ENCODE measurements around the gene SRSF12.

The SRSF12 gene

GRCh38 chr6:89058627-89059026 is 59.2 kb downstream of the SRSF12 start:
- Histone ChIP-seq H3K4me1 (ENCODE audit: control insufficient read depth, insufficient read depth, low read length, poor library complexity, severe bottlenecking) (no peaks in the 10 kb centered on the region), H3K36me3 (ENCODE audit: control insufficient read depth, insufficient read depth, low read length) (no peaks in the 10 kb centered on the region), H3K27ac (ENCODE audit: insufficient read depth, low read length, poor library complexity, severe bottlenecking) (no peak overlapping the region), H3K9me3 (ENCODE audit: control insufficient read depth, low read length) (no peaks in the 10 kb centered on the region), H3K27me3 (replicated peaks; ENCODE audit: control insufficient read depth, insufficient read depth, low read length, poor library complexity, severe bottlenecking) (no peaks in the 10 kb centered on the region), H3K4me3 (ENCODE audit: insufficient read depth, low read depth, low read length, poor library complexity, severe bottlenecking) (no peak overlapping the region)
- DNase-seq: no peak

- H3K27me3 ChIP-seq (replicated peaks; ENCODE audit: control insufficient read depth, insufficient read depth, low read length, poor library complexity, severe bottlenecking): no peaks in the 10 kb centered on the region
- H3K9me3 ChIP-seq (ENCODE audit: control insufficient read depth, low read length): no peaks in the 10 kb centered on the region
- no peaks in the 10 kb centered on the region for H3K4me1 ChIP-seq (ENCODE audit: control insufficient read depth, insufficient read depth, low read length, poor library complexity, severe bottlenecking)
- no peak overlapping the region for H3K27ac ChIP-seq (ENCODE audit: insufficient read depth, low read length, poor library complexity, severe bottlenecking)
- H3K36me3 ChIP-seq (ENCODE audit: control insufficient read depth, insufficient read depth, low read length): no peaks in the 10 kb centered on the region
- H3K4me3 ChIP-seq (ENCODE audit: insufficient read depth, low read depth, low read length, poor library complexity, severe bottlenecking): no peak overlapping the region
- DNase-seq: no peak
Measured at GRCh38 chr6:89057759-89058158, 60.1 kb downstream of the SRSF12 start.

GRCh38 chr6:89054208-89054607 is 63.7 kb downstream of the SRSF12 start:
- H3K36me3 ChIP-seq (ENCODE audit: control insufficient read depth, insufficient read depth, low read length): no peaks in the 10 kb centered on the region
- no peak overlapping the region for H3K4me3 ChIP-seq (ENCODE audit: insufficient read depth, low read depth, low read length, poor library complexity, severe bottlenecking)
- H3K27me3 ChIP-seq (replicated peaks; ENCODE audit: control insufficient read depth, insufficient read depth, low read length, poor library complexity, severe bottlenecking): no peaks in the 10 kb centered on the region
- H3K9me3 ChIP-seq (ENCODE audit: control insufficient read depth, low read length): no peaks in the 10 kb centered on the region
- H3K27ac ChIP-seq (ENCODE audit: insufficient read depth, low read length, poor library complexity, severe bottlenecking): no peak overlapping the region
- DNase-seq: no peak
- no peaks in the 10 kb centered on the region for H3K4me1 ChIP-seq (ENCODE audit: control insufficient read depth, insufficient read depth, low read length, poor library complexity, severe bottlenecking)

GRCh38 chr6:89051676-89052075 is 66.2 kb downstream of the SRSF12 start:
- DNase-seq: no peak
- Histone ChIP-seq H3K4me3 (ENCODE audit: insufficient read depth, low read depth, low read length, poor library complexity, severe bottlenecking) (no peak overlapping the region), H3K4me1 (ENCODE audit: control insufficient read depth, insufficient read depth, low read length, poor library complexity, severe bottlenecking) (no peaks in the 10 kb centered on the region), H3K9me3 (ENCODE audit: control insufficient read depth, low read length) (no peaks in the 10 kb centered on the region), H3K27me3 (replicated peaks; ENCODE audit: control insufficient read depth, insufficient read depth, low read length, poor library complexity, severe bottlenecking) (no peaks in the 10 kb centered on the region), H3K36me3 (ENCODE audit: control insufficient read depth, insufficient read depth, low read length) (no peaks in the 10 kb centered on the region), H3K27ac (ENCODE audit: insufficient read depth, low read length, poor library complexity, severe bottlenecking) (no peak overlapping the region)

- Histone ChIP-seq H3K36me3 (ENCODE audit: control insufficient read depth, insufficient read depth, low read length) (no peaks in the 10 kb centered on the region), H3K4me3 (ENCODE audit: insufficient read depth, low read depth, low read length, poor library complexity, severe bottlenecking) (no peak overlapping the region), H3K27me3 (replicated peaks; ENCODE audit: control insufficient read depth, insufficient read depth, low read length, poor library complexity, severe bottlenecking) (no peaks in the 10 kb centered on the region), H3K9me3 (ENCODE audit: control insufficient read depth, low read length) (no peaks in the 10 kb centered on the region), H3K27ac (ENCODE audit: insufficient read depth, low read length, poor library complexity, severe bottlenecking) (no peak overlapping the region), H3K4me1 (ENCODE audit: control insufficient read depth, insufficient read depth, low read length, poor library complexity, severe bottlenecking) (no peaks in the 10 kb centered on the region)
- no peak for DNase-seq
Measured at GRCh38 chr6:89050697-89051096, 67.2 kb downstream of the SRSF12 start.

GRCh38 chr6:89050155-89050554 is 67.7 kb downstream of the SRSF12 start:
- Histone ChIP-seq H3K9me3 (ENCODE audit: control insufficient read depth, low read length) (no peaks in the 10 kb centered on the region), H3K4me3 (ENCODE audit: insufficient read depth, low read depth, low read length, poor library complexity, severe bottlenecking) (no peak overlapping the region), H3K4me1 (ENCODE audit: control insufficient read depth, insufficient read depth, low read length, poor library complexity, severe bottlenecking) (no peaks in the 10 kb centered on the region), H3K27me3 (replicated peaks; ENCODE audit: control insufficient read depth, insufficient read depth, low read length, poor library complexity, severe bottlenecking) (no peaks in the 10 kb centered on the region), H3K36me3 (ENCODE audit: control insufficient read depth, insufficient read depth, low read length) (no peaks in the 10 kb centered on the region), H3K27ac (ENCODE audit: insufficient read depth, low read length, poor library complexity, severe bottlenecking) (no peak overlapping the region)
- DNase-seq: no peak

GRCh38 chr6:89048985-89049384 is 68.9 kb downstream of the SRSF12 start:
- DNase-seq: no peak
- Histone ChIP-seq H3K36me3 (ENCODE audit: control insufficient read depth, insufficient read depth, low read length) (no peaks in the 10 kb centered on the region), H3K4me3 (ENCODE audit: insufficient read depth, low read depth, low read length, poor library complexity, severe bottlenecking) (no peak overlapping the region), H3K9me3 (ENCODE audit: control insufficient read depth, low read length) (no peaks in the 10 kb centered on the region), H3K27ac (ENCODE audit: insufficient read depth, low read length, poor library complexity, severe bottlenecking) (no peak overlapping the region), H3K4me1 (ENCODE audit: control insufficient read depth, insufficient read depth, low read length, poor library complexity, severe bottlenecking) (no peaks in the 10 kb centered on the region), H3K27me3 (replicated peaks; ENCODE audit: control insufficient read depth, insufficient read depth, low read length, poor library complexity, severe bottlenecking) (no peaks in the 10 kb centered on the region)

- H3K36me3 ChIP-seq (ENCODE audit: control insufficient read depth, insufficient read depth, low read length): no peaks in the 10 kb centered on the region
- no peak overlapping the region for H3K27ac ChIP-seq (ENCODE audit: insufficient read depth, low read length, poor library complexity, severe bottlenecking)
- no peak for DNase-seq
- no peaks in the 10 kb centered on the region for H3K4me1 ChIP-seq (ENCODE audit: control insufficient read depth, insufficient read depth, low read length, poor library complexity, severe bottlenecking)
- no peaks in the 10 kb centered on the region for H3K27me3 ChIP-seq (replicated peaks; ENCODE audit: control insufficient read depth, insufficient read depth, low read length, poor library complexity, severe bottlenecking)
- no peak overlapping the region for H3K4me3 ChIP-seq (ENCODE audit: insufficient read depth, low read depth, low read length, poor library complexity, severe bottlenecking)
- H3K9me3 ChIP-seq (ENCODE audit: control insufficient read depth, low read length): no peaks in the 10 kb centered on the region
Measured at GRCh38 chr6:89048288-89048923, 69.5 kb downstream of the SRSF12 start.

- H3K27me3 ChIP-seq (replicated peaks; ENCODE audit: control insufficient read depth, insufficient read depth, low read length, poor library complexity, severe bottlenecking): no peaks in the 10 kb centered on the region
- no peak overlapping the region for H3K4me3 ChIP-seq (ENCODE audit: insufficient read depth, low read depth, low read length, poor library complexity, severe bottlenecking)
- H3K9me3 ChIP-seq (ENCODE audit: control insufficient read depth, low read length): no peaks in the 10 kb centered on the region
- no peak overlapping the region for H3K27ac ChIP-seq (ENCODE audit: insufficient read depth, low read length, poor library complexity, severe bottlenecking)
- H3K4me1 ChIP-seq (ENCODE audit: control insufficient read depth, insufficient read depth, low read length, poor library complexity, severe bottlenecking): no peaks in the 10 kb centered on the region
- no peak for DNase-seq
- no peaks in the 10 kb centered on the region for H3K36me3 ChIP-seq (ENCODE audit: control insufficient read depth, insufficient read depth, low read length)
Measured at GRCh38 chr6:89047473-89047872, 70.4 kb downstream of the SRSF12 start.
